ENCODE results near the gene FZD7.

Gene FZD7

GRCh38 chr2:202017940-202018339, 15.7 kb upstream of the FZD7 start:
- Mint-ChIP-seq H3K4me3 (no peak overlapping the region), H3K4me1 (no peaks in the 10 kb centered on the region), H3K36me3 (ENCODE audit: insufficient read depth) (no peaks in the 10 kb centered on the region), H3K27me3 (peaks cover 50% of the 10 kb centered on the region), H3K27ac (ENCODE audit: low read depth) (no peak overlapping the region), H3K9me3 (no peaks in the 10 kb centered on the region)
- DNase-seq (ENCODE audit: low spot score in 2 of 2): no peak
- no peak for ATAC-seq (replicated peaks; ENCODE audit: extremely low read depth, poor library complexity, severe bottlenecking)

- ATAC-seq (replicated peaks; ENCODE audit: extremely low read depth, poor library complexity, severe bottlenecking): no peak
- DNase-seq (ENCODE audit: low spot score in 2 of 2): no peak
- Mint-ChIP-seq H3K27ac (ENCODE audit: low read depth) (no peak overlapping the region), H3K4me1 (no peaks in the 10 kb centered on the region), H3K4me3 (no peak overlapping the region), H3K36me3 (ENCODE audit: insufficient read depth) (no peaks in the 10 kb centered on the region), H3K27me3 (peaks cover 40% of the 10 kb centered on the region), H3K9me3 (no peaks in the 10 kb centered on the region)
These were observed 14.7 kb upstream of the FZD7 start for GRCh38 chr2:202018950-202019349.

GRCh38 chr2:202019689-202020450, 13.8 kb upstream of the FZD7 start:
- no peak for ATAC-seq (replicated peaks; ENCODE audit: extremely low read depth, poor library complexity, severe bottlenecking)

GRCh38 chr2:202022755-202023154, 10.9 kb upstream of the FZD7 start:
- H3K36me3 Mint-ChIP-seq (ENCODE audit: insufficient read depth): no peaks in the 10 kb centered on the region
- H3K4me3 Mint-ChIP-seq: no peak overlapping the region
- ATAC-seq (replicated peaks; ENCODE audit: extremely low read depth, poor library complexity, severe bottlenecking): no peak
- no peak overlapping the region for H3K27ac Mint-ChIP-seq (ENCODE audit: low read depth)
- H3K27me3 Mint-ChIP-seq: peaks cover 35% of the 10 kb centered on the region
- DNase-seq (ENCODE audit: low spot score in 2 of 2): no peak
- H3K9me3 Mint-ChIP-seq: no peaks in the 10 kb centered on the region
- no peaks in the 10 kb centered on the region for H3K4me1 Mint-ChIP-seq

More at GRCh38 chr2:202019689-202020450, 13.8 kb upstream of the FZD7 start:
- H3K36me3 Mint-ChIP-seq (ENCODE audit: insufficient read depth): no peaks in the 10 kb centered on the region
- H3K4me3 Mint-ChIP-seq: no peak overlapping the region
- no peaks in the 10 kb centered on the region for H3K9me3 Mint-ChIP-seq
- no peak for DNase-seq (ENCODE audit: low spot score in 2 of 2)
- no peaks in the 10 kb centered on the region for H3K4me1 Mint-ChIP-seq
- H3K27ac Mint-ChIP-seq (ENCODE audit: low read depth): no peak overlapping the region
- peaks cover 39% of the 10 kb centered on the region for H3K27me3 Mint-ChIP-seq

GRCh38 chr2:202023198-202023903, 10.3 kb upstream of the FZD7 start:
- peaks cover 33% of the 10 kb centered on the region for H3K27me3 Mint-ChIP-seq
- no peaks in the 10 kb centered on the region for H3K9me3 Mint-ChIP-seq
- H3K36me3 Mint-ChIP-seq (ENCODE audit: insufficient read depth): no peaks in the 10 kb centered on the region
- ATAC-seq (replicated peaks; ENCODE audit: extremely low read depth, poor library complexity, severe bottlenecking) (no peak), DNase-seq (ENCODE audit: low spot score in 2 of 2) (no peak)
- H3K4me3 Mint-ChIP-seq: no peak overlapping the region
- H3K4me1 Mint-ChIP-seq: no peaks in the 10 kb centered on the region
- no peak overlapping the region for H3K27ac Mint-ChIP-seq (ENCODE audit: low read depth)

GRCh38 chr2:202023904-202024266, 9.8 kb upstream of the FZD7 start:
- Mint-ChIP-seq H3K4me3 (no peak overlapping the region), H3K4me1 (no peaks in the 10 kb centered on the region), H3K27ac (ENCODE audit: low read depth) (no peak overlapping the region), H3K36me3 (ENCODE audit: insufficient read depth) (no peaks in the 10 kb centered on the region), H3K27me3 (peaks cover 28% of the 10 kb centered on the region), H3K9me3 (no peaks in the 10 kb centered on the region)
- ATAC-seq (replicated peaks; ENCODE audit: extremely low read depth, poor library complexity, severe bottlenecking) (no peak), DNase-seq (ENCODE audit: low spot score in 2 of 2) (no peak)

GRCh38 chr2:202024871-202025270, 8.8 kb upstream of the FZD7 start:
- no peak overlapping the region for H3K4me3 Mint-ChIP-seq
- H3K36me3 Mint-ChIP-seq (ENCODE audit: insufficient read depth): no peaks in the 10 kb centered on the region
- no peaks in the 10 kb centered on the region for H3K4me1 Mint-ChIP-seq
- ATAC-seq (replicated peaks; ENCODE audit: extremely low read depth, poor library complexity, severe bottlenecking) (no peak), DNase-seq (ENCODE audit: low spot score in 2 of 2) (no peak)
- peaks cover 21% of the 10 kb centered on the region for H3K27me3 Mint-ChIP-seq
- H3K27ac Mint-ChIP-seq (ENCODE audit: low read depth): no peak overlapping the region
- no peaks in the 10 kb centered on the region for H3K9me3 Mint-ChIP-seq

- DNase-seq (ENCODE audit: low spot score in 2 of 2) (no peak), ATAC-seq (replicated peaks; ENCODE audit: extremely low read depth, poor library complexity, severe bottlenecking) (no peak)
- Mint-ChIP-seq H3K36me3 (ENCODE audit: insufficient read depth) (no peaks in the 10 kb centered on the region), H3K4me1 (no peaks in the 10 kb centered on the region), H3K27ac (ENCODE audit: low read depth) (no peak overlapping the region), H3K4me3 (no peak overlapping the region), H3K27me3 (peaks cover 21% of the 10 kb centered on the region), H3K9me3 (no peaks in the 10 kb centered on the region)
These were observed 7.8 kb upstream of the FZD7 start for GRCh38 chr2:202025816-202026215.

- Mint-ChIP-seq H3K27ac (ENCODE audit: low read depth) (no peak overlapping the region), H3K4me1 (no peaks in the 10 kb centered on the region), H3K9me3 (no peaks in the 10 kb centered on the region), H3K4me3 (no peak overlapping the region), H3K27me3 (peaks cover 21% of the 10 kb centered on the region), H3K36me3 (ENCODE audit: insufficient read depth) (no peaks in the 10 kb centered on the region)
- DNase-seq (ENCODE audit: low spot score in 2 of 2) (no peak), ATAC-seq (replicated peaks; ENCODE audit: extremely low read depth, poor library complexity, severe bottlenecking) (no peak)
These were observed 7.1 kb upstream of the FZD7 start for GRCh38 chr2:202026507-202026906.

- Mint-ChIP-seq H3K9me3 (no peaks in the 10 kb centered on the region), H3K36me3 (ENCODE audit: insufficient read depth) (peaks cover 9% of the 10 kb centered on the region), H3K4me3 (no peak overlapping the region), H3K27ac (ENCODE audit: low read depth) (no peak overlapping the region), H3K4me1 (peaks cover 9% of the 10 kb centered on the region), H3K27me3 (peaks cover 8% of the 10 kb centered on the region)
- DNase-seq (ENCODE audit: low spot score in 2 of 2): no peak
- no peak for ATAC-seq (replicated peaks; ENCODE audit: extremely low read depth, poor library complexity, severe bottlenecking)
These were observed 3.0 kb upstream of the FZD7 start for GRCh38 chr2:202030691-202031090.

- Mint-ChIP-seq H3K36me3 (ENCODE audit: insufficient read depth) (peaks cover 9% of the 10 kb centered on the region), H3K27me3 (peaks cover under 1% of the 10 kb centered on the region)
- no peak for ATAC-seq (replicated peaks; ENCODE audit: extremely low read depth, poor library complexity, severe bottlenecking)
These were observed 2.3 kb upstream of the FZD7 start for GRCh38 chr2:202031246-202031951.

GRCh38 chr2:202032846-202033316, 774 bp upstream of the FZD7 start:
- no peak overlapping the region for H3K27ac Mint-ChIP-seq (ENCODE audit: low read depth)
- no peaks in the 10 kb centered on the region for H3K9me3 Mint-ChIP-seq
- ATAC-seq (replicated peaks; ENCODE audit: extremely low read depth, poor library complexity, severe bottlenecking) (peak; percentile 31), DNase-seq (ENCODE audit: low spot score in 2 of 2) (no peak)
- peaks cover 9% of the 10 kb centered on the region for H3K4me1 Mint-ChIP-seq
- H3K4me3 Mint-ChIP-seq: no peak overlapping the region
- H3K36me3 Mint-ChIP-seq (ENCODE audit: insufficient read depth): peaks cover 9% of the 10 kb centered on the region
- H3K27me3 Mint-ChIP-seq: peaks cover 1% of the 10 kb centered on the region

More at GRCh38 chr2:202031246-202031951, 2.3 kb upstream of the FZD7 start:
- Mint-ChIP-seq H3K27ac (ENCODE audit: low read depth) (no peak overlapping the region), H3K4me3 (no peak overlapping the region), H3K4me1 (peaks cover 9% of the 10 kb centered on the region), H3K9me3 (no peaks in the 10 kb centered on the region)
- DNase-seq (ENCODE audit: low spot score in 2 of 2): no peak

Data from central memory CD8-positive, alpha-beta T cell (primary cell).